ACC112 (cell line): ENCODE measurements around the gene RPP38.

ENCODE experiments used
- H2AFZ ChIP-seq: fragments of 200-600 bp; sonication (generic); one replicate; pipeline ENCODE4 v1.6.0; 2017; ENCODE audit warnings: antibody characterized with exemption, low read length; ENCODE audit not compliant: unreplicated experiment
- H3K27ac ChIP-seq: fragments of 200-600 bp; sonication (generic); 2 replicates; pipeline ENCODE4 v1.5.1; 2014; ENCODE audit warnings: low read depth, mild to moderate bottlenecking, antibody characterized with exemption, low read length, moderate library complexity
- H3K27me3 ChIP-seq: fragments of 200-600 bp; sonication (generic); 2 replicates; pipeline ENCODE4 v1.6.1; 2014; ENCODE audit warnings: mild to moderate bottlenecking, antibody characterized with exemption, low read length, moderate library complexity, mixed read lengths; ENCODE audit not compliant: insufficient read depth
- H3K36me3 ChIP-seq: fragments of 200-600 bp; sonication (generic); 2 replicates; pipeline ENCODE4 v1.6.1; 2016; ENCODE audit warnings: mild to moderate bottlenecking, antibody characterized with exemption, low read length, moderate library complexity, mixed read lengths; ENCODE audit not compliant: insufficient read depth
- H3K4me1 ChIP-seq: fragments of 200-600 bp; sonication (generic); one replicate; pipeline ENCODE4 v1.6.1; 2016; ENCODE audit warnings: low read length, mixed read lengths; ENCODE audit not compliant: insufficient read depth, unreplicated experiment, control insufficient read depth
- H3K4me3 ChIP-seq: fragments of 200-600 bp; sonication (generic); 2 replicates; pipeline ENCODE4 v1.5.1; 2014; ENCODE audit warnings: mild to moderate bottlenecking, low read depth, low read length
- H3K79me2 ChIP-seq: fragments of 200-600 bp; sonication (generic); one replicate; pipeline ENCODE4 v1.6.0; 2016; ENCODE audit warnings: low read length; ENCODE audit not compliant: control insufficient read depth, unreplicated experiment, insufficient read depth

The RPP38 gene

DNA sequence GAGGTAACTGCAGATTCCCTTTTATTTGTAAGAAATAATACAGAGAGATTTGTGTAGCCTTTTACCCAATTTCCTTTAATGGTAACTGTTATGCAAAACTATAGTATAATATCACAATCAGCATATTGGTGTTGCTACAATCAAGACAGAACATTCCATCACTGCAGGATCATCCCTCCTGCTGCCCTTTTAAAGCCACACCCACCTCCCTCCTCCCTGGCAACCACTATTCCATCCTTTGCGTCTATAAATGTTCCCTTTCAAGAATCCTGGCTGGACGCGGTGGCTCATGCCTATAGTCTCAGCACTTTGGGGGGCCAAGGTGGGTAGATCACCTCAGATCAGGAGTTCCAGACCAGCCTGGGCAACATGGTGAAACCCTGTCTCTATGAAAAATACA lies 21.7 kb upstream of the RPP38 start:
- Histone ChIP-seq H3K79me2 (no peaks in the 10 kb centered on the region), H2AFZ (no peak overlapping the region), H3K27ac (no peak overlapping the region), H3K4me3 (no peak overlapping the region), H3K36me3 (no peaks in the 10 kb centered on the region), H3K27me3 (no peaks in the 10 kb centered on the region), H3K4me1 (no peaks in the 10 kb centered on the region)

DNA sequence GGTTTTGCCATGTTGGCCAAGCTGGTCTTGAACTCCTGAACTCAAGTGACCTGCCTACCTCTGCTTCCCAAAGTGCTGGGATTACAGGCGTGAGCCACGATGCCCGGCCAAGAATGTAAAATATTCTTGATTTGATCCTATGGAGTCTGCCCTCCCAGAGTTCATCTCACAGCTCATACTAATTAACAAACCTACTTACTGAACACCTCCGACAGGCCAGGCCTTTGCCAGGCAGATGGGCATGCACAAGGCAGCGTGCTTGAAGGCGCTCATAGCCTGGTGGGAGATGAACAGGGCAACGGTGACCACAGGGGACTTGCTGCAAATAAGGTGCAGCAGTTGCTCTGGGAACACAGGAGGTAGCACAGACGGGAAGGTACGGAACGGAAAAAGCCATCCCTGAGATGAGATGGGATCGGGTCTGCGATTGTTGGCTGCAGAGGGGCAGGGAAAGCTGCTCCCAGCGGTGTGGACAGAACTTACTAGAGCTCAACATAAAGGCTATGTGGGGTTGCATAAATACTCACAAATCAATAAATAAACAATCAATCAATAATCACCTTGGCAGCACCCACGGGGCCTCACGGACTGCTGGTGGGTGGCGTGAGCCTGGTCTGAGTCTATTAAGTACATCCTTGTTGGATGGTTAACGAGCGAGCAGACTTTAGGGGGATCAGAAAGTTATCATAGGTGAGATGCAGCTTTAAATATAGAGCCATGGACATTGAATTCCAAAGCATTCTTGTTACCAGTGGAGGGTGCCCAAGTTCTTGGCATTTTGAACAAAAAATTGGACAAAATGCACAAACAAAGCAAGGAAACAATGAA lies 13.3 kb upstream of the RPP38 start:
- no peaks in the 10 kb centered on the region for H3K27me3 ChIP-seq
- no peaks in the 10 kb centered on the region for H3K79me2 ChIP-seq
- peak overlapping the region; percentile 64 for H3K27ac ChIP-seq
- peaks cover 9% of the 10 kb centered on the region for H3K4me1 ChIP-seq
- peak overlapping the region; percentile 84 for H3K4me3 ChIP-seq
- peak overlapping the region; percentile 96 for H2AFZ ChIP-seq
- no peaks in the 10 kb centered on the region for H3K36me3 ChIP-seq

DNA sequence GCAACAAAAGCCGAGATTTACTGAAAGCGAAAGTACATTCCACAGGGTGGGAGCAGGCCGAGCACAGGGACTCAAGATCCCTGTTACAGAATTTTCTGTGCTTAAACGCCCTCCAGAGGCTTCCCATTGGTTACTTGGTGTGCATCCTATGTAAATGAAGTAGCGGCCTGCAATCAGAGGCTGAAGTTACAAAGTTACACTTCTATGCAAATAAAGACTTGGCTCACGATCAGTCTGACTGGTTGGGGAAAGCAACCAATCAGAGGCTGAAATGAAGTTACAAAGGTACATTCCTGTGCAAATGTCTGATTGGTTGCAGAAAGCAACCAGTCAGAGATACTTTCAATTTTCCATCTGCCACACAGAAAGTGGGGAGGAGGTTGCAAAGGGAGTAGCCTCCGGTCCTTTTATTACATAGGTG lies 12.6 kb upstream of the RPP38 start:
- Histone ChIP-seq H3K4me3 (peak overlapping the region; percentile 84), H3K79me2 (no peaks in the 10 kb centered on the region), H3K27ac (peak overlapping the region; percentile 64), H3K27me3 (no peaks in the 10 kb centered on the region), H2AFZ (peak overlapping the region; percentile 96), H3K4me1 (peaks cover 9% of the 10 kb centered on the region), H3K36me3 (no peaks in the 10 kb centered on the region)

DNA sequence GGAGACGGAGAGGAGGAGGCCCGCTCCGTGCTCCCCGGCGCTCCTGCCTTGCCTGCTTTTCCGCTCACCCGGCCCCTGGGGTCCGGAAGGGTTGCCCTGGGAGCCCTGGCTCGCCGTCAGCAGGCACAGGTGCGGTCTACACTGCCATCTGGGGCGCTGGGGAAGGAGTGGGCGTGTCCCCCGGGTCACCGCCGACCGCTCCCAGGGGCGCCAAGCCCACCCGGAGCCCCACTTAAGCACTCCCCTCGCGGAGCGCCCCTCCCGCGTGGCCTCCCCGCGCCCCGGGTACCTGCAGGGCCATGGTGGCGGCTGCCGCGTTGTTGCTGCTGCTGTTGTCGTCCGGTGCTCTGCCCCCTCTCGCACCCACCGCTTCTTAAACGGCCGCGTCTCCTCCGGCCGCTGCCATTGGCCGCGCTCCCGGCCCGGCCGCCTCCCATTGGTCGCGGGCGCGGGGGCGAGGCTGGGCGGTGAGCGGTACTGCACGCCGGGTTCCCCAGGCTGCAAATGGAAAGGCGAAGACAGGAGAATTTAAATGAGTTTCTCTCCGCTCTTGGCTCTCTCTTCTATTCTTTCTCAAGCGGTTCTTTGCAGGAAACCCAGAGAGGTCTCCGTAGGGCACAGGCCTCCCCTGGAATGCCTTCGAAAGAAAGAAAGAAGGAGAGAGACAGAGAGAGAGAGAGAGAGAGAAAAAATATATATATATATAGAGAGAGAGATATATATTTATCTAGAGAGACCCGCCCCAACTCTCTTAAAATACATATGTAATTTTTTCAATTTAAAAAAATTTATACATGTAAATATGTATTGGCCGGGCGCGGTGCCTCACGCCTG lies 8.5 kb upstream of the RPP38 start, which contains the start of gene ACBD7:
Gene ACBD7 (minus strand): TSS at position 349 of the 834 bp plus-strand sequence. CDS start 48 bp downstream, at position 301.
- peak within 1 kb of the TSS; percentile 41 for H2AFZ ChIP-seq
- no peaks in the 10 kb centered on the region for H3K79me2 ChIP-seq
- peak within 1 kb of the TSS; percentile 80 for H3K4me3 ChIP-seq
- no peaks in the 10 kb centered on the region for H3K36me3 ChIP-seq
- H3K27me3 ChIP-seq: no peaks in the 10 kb centered on the region
- peaks cover 8% of the 10 kb centered on the region for H3K4me1 ChIP-seq
- no peak within 1 kb of the TSS for H3K27ac ChIP-seq

DNA sequence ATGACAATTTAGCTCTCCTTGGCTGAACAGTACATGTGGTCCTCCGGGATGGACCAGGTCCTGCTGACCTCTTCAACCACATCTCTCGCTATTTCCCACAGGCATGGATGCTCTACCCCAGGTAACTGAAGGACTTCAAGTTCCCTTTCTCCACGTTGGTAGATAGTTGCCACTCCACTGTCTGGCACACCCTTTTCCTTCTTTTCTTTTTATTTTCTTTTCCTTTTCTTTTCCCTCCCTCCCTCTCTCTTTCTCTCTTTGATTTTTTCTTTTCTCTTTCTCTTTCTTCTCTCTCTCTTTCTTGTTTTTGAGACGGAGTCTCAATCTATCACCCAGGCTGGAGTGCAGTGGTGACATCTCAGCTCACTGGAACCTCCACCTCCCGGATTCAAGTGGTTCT lies 5.7 kb upstream of the RPP38 start:
- no peak overlapping the region for H3K4me3 ChIP-seq
- H3K4me1 ChIP-seq: no peaks in the 10 kb centered on the region

DNA sequence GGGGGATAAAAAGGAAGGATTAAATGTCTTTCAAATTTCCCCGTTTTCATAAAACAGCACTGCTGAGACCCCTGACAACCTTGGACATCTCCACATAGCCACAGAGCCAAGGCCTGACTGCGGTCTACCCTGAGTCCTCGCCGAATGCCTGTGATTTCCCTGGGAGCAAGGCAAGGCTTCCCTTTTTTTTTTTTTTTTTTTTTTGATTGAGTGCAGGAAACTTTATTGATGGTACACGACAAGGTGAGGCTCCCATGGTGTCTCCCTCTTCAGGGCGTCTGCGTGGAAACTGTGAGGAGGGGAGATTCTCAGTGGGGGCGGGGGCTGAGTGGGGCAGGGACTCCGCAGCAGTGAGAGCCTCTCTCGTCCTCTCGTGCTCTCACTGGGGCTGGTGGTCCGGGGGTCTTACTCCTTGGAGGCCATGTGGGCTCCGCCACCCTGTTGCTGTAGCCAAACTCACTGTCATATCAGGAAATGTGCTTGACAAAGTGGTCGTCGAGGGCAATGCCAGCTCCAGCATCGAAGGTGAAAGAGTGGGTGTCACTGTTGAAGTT lies 4.2 kb upstream of the RPP38 start:
- Histone ChIP-seq H3K27me3 (no peaks in the 10 kb centered on the region), H3K27ac (no peak overlapping the region), H3K4me3 (no peak overlapping the region), H3K36me3 (no peaks in the 10 kb centered on the region), H3K4me1 (no peaks in the 10 kb centered on the region), H2AFZ (no peak overlapping the region), H3K79me2 (peaks cover 4% of the 10 kb centered on the region)

More for the DNA sequence above, 5.7 kb upstream of the RPP38 start:
- H3K27me3 ChIP-seq: no peaks in the 10 kb centered on the region
- H2AFZ ChIP-seq: no peak overlapping the region
- no peak overlapping the region for H3K27ac ChIP-seq
- no peaks in the 10 kb centered on the region for H3K36me3 ChIP-seq
- no peaks in the 10 kb centered on the region for H3K79me2 ChIP-seq

DNA sequence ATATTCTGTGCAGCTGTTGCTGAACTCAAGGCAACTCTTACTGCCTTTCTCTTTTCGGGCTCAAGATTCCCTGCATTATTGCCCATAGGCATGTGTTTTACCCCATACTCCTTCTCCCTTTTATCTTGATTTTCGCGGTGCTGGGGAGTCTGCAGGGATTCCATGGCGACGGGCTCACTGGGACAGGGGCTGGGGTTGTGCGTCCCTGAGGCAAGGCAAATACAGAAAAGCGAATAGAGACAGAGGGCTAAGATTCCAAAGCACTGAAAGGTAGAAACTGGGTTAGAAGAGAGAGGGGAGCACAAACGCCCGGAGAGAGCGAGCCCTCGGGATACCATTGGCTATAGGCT lies 519 bp upstream of the RPP38 start:
- peak overlapping the region; percentile 92 for H3K4me3 ChIP-seq
- H3K27me3 ChIP-seq: no peaks in the 10 kb centered on the region
- H3K79me2 ChIP-seq: peaks cover 39% of the 10 kb centered on the region
- peaks cover 5% of the 10 kb centered on the region for H3K4me1 ChIP-seq
- H3K27ac ChIP-seq: peak overlapping the region; percentile 93
- H3K36me3 ChIP-seq: no peaks in the 10 kb centered on the region
- H2AFZ ChIP-seq: peak overlapping the region; percentile 79

DNA sequence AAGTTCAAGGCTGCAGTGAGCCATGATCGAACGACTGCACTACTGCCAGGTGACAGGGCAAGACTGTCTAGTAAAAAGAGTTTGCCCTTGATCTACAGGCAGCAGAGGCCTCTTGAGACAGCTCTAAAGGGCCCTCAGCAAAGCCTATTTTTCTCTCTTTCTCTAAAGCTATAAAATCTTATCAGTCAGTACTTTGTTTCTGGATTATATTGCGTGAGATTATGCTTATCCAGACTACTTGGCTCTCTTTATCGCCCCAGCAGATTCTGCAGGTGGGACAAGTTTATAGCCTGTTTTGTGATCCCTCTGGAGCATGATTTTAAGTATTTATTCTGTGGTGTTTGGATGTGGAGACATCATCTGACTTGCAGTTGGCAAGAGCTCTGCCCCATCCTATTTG lies 2.7 kb downstream of the RPP38 start:
- Histone ChIP-seq H3K4me3 (no peak overlapping the region), H3K27me3 (no peaks in the 10 kb centered on the region), H3K27ac (no peak overlapping the region), H3K36me3 (peaks cover 4% of the 10 kb centered on the region; the same call in 1 of the 2 replicates), H2AFZ (no peak overlapping the region), H3K4me1 (peaks cover 5% of the 10 kb centered on the region), H3K79me2 (peaks cover 41% of the 10 kb centered on the region)

DNA sequence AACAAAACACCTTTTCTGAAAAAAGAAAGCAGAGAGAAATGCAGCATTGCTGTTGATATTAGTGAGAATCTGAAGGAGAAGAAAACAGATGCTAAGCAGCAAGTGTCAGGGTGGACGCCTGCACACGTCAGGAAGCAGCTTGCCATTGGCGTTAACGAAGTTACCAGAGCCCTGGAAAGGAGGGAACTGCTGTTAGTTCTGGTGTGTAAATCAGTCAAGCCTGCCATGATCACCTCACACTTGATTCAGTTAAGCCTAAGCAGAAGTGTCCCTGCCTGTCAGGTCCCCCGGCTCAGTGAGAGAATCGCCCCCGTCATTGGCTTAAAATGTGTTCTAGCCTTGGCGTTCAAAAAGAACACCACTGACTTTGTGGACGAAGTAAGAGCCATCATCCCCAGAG lies 6.4 kb downstream of the RPP38 start:
- Histone ChIP-seq H3K4me3 (no peak overlapping the region), H3K4me1 (peaks cover 2% of the 10 kb centered on the region), H3K27me3 (no peaks in the 10 kb centered on the region), H2AFZ (no peak overlapping the region), H3K27ac (no peak overlapping the region), H3K79me2 (peaks cover 31% of the 10 kb centered on the region), H3K36me3 (peaks cover 6% of the 10 kb centered on the region)

DNA sequence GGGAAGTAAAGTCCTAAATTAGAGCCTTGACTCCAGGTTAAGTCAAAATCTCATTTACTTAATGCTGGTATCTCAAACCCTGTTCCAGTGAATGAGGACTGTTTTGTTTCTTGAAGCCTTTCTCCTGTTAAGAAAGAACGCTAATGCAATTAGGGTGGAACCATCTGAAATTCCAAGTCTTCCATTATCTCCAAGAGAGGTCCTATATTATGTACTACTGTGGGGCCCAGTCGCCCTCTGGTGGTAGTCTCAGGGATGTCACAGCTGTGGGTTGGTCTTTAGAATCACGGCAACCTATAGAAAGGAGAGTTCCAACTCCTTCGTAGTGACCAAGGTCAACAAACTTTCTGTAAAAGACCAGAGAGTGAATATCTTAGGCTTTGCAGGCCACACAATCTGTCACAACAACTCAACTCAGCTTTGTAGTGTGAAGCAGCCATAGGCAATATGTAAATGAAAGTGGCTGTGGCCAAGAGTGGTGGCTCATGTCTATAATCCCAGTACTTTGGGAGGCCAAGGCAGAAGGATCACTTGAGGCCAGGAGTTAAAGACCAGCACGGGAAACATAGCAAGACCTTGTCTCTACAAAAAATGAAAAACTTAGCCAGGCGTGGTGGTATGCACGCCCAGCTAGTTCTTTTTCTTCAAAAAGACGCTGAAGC lies 9.3 kb downstream of the RPP38 start:
- Histone ChIP-seq H3K4me3 (no peak overlapping the region), H3K36me3 (peaks cover 7% of the 10 kb centered on the region), H3K4me1 (no peaks in the 10 kb centered on the region), H3K27me3 (no peaks in the 10 kb centered on the region), H3K79me2 (peaks cover 2% of the 10 kb centered on the region), H3K27ac (no peak overlapping the region), H2AFZ (no peak overlapping the region)
